IPS-11a (cell line): Measurements from ENCODE around the gene TMEM247.

Experiments used
- H3K4me3 ChIP-seq: one replicate; pipeline ENCODE4 v1.5.1; 2013; ENCODE audit warnings: low read depth, low read length, control low read depth

Gene TMEM247

DNA sequence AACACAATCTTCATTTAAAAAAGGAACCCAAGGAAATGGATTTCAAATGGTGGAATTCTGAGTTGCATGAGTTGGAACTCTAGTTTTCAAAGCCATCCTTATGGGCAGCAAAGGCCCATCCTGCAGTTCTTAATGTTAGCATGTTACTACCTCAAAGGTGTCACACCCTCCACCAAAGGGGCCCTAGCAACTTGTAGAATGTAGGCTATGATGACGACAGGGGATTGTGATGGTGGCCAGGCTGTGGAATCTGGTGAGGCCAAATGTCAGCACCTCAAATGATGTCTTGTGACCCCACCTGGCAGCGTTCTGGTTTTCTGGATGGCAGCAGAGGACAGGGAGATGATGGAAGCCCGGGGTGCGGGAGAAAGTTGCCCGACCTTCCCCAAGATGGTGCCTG, at the start of gene TMEM247:
Gene TMEM247, plus strand, starts transcription at position 301 of the 400 bp plus-strand sequence.
- no peak within 1 kb of the TSS for H3K4me3 ChIP-seq

DNA sequence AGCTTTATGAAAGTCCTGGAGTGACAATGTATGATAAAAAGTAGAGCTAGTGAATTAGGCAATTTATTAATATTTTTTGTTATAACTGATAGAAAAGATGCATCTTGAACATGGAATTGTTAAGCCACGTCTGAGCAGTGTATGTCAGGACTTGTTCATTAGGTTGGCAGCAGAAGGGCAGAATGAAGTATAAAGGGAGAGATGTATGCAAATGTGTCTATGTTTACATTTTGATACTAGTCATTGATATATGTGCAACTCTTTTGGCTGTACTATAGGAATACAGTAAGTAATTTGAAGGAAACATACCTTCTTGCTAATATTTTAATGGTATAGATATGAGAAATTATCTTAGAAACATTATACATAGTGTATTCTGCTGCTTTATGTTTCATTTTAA, 49.0 kb upstream of the TMEM247 start:
- H3K4me3 ChIP-seq = no peak overlapping the region

DNA sequence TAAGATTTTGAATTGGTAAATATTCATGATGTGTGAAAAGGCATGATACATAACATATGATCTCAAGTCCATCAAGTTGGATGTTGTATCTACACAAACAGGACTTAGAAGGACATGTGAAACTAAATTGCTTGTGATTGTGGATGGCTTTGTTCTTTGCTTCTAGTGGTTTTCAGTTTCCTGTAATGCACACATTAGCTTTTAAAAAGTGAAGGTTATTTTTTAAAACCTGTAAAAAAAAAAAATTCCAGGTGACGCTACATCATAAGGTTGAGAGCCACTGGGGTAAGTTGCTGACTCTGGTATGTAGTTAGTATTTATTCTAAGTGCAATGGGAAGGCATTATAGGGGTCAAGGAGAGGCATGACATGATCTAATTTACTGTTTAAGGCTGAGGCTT, 48.4 kb upstream of the TMEM247 start:
- no peak overlapping the region for H3K4me3 ChIP-seq

DNA sequence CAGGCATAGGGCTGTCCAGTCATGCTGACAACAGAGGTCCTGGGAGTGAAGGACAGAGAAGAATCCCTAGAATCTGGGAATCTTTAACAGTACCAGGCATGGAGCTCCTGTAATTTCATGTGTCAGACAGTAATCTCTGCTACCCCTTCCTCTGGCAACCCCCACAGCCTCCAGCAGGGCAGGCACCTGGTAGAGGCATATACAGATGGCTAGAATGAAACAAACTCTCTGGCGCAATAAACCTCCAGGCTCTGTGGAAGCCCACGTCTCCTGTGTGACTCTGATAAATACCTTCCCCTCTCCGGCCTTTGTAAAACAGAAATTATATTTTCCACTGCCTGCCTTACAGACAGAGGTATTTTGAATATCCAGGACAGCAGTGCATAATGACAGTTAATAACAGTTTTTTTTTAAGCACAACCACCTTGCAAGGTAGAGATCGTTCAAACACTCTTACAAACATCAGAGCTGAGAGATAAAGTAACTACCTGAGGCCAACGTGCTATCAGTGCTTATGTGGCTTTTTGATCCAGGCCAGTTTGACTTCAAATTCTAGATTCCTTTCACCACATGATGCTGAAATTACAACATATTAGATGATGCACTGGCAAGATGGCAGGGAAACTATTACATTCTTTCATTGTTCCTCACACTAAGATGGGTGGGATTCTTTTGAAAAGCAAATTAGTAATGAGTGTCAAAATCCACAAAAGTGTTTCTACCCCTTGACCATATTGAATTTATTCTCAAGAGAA, 47.7 kb upstream of the TMEM247 start:
- H3K4me3 ChIP-seq = no peak overlapping the region

DNA sequence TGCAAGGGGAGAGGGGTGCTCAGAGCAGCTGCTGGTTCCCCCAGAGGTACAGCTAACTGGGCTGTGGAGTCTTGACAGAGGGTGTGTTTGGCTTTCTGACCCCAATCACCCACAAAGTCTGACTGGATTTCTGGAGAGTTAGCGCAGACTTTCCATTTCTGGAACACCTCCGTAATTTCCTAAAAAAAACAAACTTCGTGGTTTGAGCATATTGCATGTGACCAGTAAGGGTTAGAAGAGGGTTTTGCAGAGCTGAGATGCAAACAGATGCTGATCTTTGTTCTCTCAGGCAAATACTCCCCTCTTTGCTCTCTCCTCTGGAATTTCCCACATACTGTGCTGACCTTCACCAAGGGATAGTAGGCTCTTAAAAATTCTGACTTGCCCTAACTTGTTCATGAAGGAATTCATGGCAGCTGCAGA, 44.5 kb upstream of the TMEM247 start:
- no peak overlapping the region for H3K4me3 ChIP-seq

DNA sequence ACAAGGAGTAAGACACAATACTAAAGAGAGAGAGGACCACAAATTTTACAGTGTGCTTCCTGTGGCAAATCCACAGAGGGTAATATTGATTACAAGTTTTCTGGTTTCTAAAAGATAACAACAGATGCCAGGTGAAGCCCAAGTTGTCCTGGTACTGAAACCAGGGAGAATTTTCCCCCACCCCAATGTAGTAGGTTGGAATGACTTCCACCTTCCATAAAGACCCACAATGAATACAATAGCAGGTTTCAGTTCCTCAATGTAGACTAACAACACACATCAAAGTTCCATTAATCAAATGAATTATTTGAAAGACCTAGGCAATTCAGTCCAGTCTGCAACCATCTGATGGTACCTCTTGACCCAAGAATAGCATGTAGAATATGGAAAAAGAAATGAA, 44.0 kb upstream of the TMEM247 start:
- H3K4me3 ChIP-seq = no peak overlapping the region

DNA sequence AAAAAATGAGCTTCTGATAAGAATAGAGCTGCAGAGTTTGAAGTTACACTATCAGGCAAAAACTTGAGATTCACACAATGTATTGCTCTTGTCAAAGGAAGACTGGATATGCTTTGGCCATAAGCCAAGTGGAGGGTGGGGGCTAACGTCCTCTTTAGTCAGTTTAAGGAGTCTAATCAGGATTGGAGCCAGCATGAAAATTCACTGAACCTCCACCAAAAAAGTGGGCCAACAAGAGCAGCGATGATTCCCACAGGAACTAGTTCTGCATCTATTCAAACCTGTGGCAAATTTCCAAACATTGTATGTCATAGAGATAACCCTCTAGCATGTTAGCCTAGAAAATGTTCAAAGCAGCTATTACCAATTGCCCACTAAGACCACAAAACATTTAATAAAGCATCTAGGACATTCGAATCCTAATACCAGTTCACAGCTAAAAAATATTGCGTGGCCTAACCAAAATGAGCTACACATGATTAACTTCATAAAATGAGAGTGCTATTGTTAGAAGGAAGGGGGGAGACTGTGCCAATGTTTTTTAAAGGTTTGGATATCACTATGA, 43.5 kb upstream of the TMEM247 start:
- no peak overlapping the region for H3K4me3 ChIP-seq

DNA sequence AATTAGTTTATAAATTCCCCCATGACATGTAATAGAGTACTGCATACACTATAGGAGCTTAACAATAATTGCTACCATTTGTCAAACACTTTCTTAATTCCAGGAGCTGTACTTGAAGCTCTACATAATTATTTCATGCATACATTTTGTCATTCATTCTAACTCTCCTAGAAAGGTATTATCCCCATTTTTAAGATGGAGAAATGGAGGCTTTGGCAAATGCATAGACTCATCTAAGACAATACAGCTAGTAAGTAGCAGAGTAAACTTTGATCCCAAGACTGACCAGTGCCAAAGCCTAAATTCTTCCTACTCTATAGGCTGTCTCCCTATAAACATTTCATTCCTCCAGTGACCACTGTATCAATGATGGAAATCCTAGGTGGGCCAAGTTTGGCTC, 42.6 kb upstream of the TMEM247 start:
- no peak overlapping the region for H3K4me3 ChIP-seq

DNA sequence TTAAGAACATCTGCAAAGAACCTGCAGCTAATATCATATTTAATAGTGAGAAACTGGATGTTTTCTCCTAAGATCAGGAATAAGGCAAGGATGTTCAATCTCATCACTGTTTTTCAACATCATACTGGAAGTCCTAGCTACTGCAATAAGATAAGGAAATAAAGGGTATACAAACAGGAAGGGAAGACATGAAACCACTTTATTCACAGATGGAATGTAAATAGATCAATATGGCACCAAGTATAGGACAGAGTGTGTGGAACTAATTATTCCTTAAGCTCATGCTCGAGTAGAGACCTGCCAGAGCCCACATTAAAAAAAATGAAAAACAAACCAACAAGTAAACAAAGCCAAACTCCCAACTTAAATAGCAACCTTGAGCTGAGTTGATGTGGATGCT, 41.3 kb upstream of the TMEM247 start:
- no peak overlapping the region for H3K4me3 ChIP-seq

DNA sequence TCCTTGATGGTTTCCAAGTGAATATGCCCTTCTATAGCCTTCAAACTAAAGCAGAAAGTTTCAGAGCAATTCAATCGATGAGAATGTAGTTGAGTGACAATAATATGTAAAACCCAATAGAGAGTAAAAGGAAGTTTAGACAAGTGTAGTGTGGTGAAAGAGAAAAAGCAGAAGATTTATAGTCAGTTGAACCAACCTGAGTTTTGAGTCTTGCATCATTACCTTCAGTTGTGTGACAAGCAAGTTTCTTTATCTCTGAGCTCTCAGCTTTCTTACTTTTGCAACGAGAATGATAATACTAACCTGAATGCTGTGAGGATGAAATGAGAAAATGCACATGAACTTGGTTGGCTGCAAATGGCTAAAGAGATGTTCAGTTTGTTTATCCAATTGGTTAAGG, 40.6 kb upstream of the TMEM247 start:
- H3K4me3 ChIP-seq = no peak overlapping the region

DNA sequence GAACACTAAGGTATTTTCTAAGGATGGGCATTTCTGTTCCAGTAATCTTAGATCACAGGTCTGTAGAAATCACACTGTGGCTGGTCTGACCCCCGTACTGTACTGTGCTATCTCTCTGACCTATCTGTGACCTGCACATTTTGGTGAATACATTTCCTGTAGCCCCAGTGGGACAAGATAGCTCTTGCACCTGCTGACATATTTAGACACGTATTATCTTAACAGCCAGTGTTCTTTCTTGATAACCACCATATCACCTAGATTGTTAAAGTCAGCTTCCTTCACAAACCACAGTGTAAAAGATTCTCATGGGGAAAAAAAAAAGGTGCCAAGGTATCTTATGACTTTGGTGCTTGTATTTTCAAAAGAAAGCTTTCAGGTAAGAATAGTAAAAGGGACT, 39.8 kb upstream of the TMEM247 start:
- H3K4me3 ChIP-seq = no peak overlapping the region

DNA sequence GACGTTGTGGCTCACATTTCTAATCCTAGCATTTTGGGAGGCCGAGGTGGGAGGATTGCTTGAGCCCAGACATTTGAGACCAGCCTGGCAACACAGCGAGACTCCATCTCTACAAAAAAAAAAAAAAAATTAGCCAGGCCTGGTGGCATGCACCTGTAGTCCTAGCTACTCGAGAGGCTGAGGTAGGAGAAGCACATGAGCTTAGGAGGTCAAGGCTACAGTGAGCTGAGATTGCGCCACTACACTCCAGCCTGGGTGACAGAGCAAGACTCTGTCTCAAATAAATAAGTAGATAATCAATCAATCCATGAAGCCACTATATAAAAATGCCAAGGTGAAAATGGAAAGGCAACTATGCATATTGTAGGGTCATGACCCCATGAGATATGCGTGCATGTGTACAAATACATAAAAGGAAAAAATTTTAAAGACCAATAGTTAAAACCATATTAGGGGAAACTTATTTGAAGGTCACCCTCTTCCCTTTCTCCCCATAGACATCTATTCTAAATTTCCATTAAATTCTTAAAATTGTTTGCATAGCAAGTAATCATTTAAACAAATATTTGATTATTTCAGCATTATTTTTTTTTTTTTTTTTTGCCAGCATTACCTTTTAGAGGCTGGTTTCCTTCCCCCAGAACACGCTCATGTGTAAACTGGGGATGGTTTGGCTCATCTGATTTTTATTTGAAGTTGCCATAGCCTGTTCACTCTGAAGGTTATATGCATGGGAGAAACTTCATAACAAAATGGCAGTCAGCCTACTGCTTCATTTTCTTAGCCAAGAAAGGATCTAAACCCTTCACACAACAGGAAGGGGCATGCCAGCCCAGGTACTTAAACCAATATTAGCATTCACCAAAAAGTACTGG, 37.3 kb upstream of the TMEM247 start:
- no peak overlapping the region for H3K4me3 ChIP-seq

DNA sequence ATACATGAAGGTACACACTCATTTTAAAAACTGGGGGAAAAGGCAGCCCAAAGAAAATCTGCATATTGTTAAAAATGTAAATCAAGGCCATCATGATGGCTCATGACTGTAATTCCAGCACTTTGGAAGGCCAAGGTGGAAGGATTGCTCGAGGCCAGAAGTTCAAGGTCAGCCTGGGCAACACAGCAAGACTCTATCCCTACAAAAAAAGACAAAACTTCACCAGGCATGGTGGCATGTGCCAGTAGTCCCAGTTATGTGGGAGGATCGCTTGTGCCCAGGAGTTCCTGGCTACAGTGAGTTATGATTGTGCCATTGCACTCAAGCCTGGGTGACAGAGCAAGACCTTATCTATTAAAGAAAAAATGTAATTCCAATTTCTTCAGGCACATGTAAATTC, 34.6 kb upstream of the TMEM247 start:
- no peak overlapping the region for H3K4me3 ChIP-seq

DNA sequence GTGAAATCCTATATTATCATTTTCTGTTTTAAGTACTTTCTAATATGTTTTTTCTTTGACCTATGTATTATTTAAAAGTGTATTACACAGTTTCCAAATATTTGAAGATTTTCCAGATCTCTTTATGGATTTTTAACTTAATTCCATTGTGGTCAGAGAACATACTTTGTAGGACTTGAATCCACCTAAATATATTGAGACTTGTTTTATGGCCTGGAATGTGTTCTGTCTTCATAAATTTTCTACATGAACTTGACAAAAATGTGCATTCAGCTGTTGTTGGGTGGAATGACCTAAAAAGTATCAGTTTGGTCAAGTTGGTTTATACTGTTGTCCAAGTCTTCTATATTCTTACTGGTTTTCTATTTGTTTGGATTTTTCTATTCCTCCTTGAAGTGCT, 33.8 kb upstream of the TMEM247 start:
- no peak overlapping the region for H3K4me3 ChIP-seq

DNA sequence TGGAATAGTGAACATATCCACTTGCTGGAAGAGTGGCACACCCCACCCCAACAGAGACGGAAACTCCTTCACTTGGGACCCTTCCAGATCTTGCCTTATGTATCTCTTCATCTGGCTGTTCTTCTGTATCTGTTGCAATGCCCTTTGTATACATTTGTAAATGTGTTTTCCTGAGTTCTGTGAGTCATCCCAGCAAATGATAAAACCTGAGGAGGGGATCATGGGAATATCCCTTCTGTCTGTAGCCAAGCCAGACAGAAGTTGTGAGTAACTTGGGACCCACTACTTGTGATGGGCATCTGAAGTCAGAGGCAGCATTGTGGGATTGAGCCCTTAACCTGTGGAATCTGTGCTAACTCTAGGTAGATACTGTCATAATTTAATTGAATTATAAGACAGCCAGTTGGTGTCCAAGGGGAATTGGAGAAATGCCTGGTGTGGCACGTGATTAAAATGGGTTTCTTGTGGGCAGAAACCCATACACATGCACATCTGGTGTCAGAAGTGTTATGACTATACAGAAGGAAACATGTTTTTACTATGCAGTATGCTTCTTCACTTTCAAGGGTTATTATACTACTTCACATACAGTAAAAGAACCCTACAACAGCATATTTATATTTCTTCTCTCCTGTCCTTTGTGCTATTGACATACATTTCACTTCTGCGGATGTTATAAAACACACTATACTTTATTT, 32.3 kb upstream of the TMEM247 start:
- H3K4me3 ChIP-seq = no peak overlapping the region

DNA sequence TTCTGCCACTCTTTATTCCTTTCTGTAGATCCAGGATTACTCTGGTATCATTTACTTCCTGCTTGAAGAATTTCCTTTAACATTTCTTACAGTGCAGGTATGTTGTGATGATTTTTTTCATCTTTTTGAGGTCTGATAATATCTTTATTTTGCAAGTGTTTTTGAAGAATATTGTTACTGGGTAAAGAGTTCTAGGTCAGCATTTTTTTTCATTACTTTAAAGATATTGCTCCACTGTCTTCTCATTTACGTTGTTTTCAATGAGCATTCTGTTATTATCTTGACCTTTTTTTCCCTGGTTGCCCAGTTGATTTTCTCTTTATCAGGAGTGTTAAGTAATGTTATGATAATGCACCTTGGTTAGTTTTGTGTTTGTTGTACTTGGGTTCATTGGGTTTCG, 31.7 kb upstream of the TMEM247 start:
- no peak overlapping the region for H3K4me3 ChIP-seq

DNA sequence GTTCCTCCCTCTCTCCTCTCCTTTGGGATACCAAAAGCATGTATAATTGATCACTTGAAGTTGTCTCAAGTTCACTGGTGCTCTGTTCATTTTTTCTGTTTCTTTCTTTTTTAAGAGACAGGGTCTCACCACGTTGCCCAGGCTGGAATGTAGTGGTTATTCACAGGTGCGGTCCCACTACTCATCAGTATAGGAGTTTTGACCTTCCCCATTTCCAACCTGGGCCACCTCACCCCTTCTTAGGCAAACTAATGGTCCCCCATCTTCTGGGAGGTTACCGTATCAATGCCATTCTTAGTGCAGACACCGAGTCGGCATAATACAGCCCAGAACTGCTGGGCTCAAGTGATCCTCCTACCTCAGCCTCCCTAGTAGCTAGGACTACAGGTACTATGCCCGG, 31.3 kb upstream of the TMEM247 start:
- H3K4me3 ChIP-seq = no peak overlapping the region

DNA sequence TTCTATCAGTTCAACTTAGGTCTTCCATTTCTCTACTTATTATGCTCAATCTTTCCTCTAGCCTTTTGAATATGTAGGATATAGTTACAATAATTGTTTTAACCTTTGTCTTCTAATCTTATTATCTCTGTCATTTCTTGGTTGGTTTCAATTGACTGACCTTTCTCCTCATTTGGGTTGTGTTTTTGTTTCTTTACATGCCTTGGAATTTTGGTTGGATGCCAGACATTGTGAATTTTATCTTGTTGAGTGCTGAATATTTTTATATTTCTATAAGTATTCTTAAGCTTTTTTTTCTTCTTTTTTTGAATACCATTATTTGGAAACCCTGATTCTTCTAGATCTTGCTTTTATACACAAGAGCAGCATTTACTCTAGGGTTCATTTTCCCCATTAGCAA, 30.7 kb upstream of the TMEM247 start:
- no peak overlapping the region for H3K4me3 ChIP-seq

DNA sequence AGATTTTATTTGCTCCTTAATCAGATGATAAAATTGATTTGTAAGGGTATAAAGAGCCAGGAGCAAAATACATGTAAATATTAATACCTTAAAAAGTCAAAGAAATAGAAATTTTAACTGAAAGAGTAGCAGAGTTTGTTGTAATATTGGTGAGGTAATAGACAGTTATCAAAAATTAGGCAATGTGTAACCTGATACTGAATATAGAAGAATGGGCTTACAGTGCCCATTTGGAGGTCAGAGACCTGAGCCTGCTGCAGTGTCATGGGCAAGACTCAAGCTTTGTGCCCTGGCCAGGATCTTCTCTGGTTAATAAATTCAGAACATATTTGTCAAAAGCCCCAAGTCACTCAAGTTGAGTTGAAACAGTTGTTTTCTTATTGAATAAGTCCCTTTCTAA, 29.7 kb upstream of the TMEM247 start:
- H3K4me3 ChIP-seq = no peak overlapping the region

DNA sequence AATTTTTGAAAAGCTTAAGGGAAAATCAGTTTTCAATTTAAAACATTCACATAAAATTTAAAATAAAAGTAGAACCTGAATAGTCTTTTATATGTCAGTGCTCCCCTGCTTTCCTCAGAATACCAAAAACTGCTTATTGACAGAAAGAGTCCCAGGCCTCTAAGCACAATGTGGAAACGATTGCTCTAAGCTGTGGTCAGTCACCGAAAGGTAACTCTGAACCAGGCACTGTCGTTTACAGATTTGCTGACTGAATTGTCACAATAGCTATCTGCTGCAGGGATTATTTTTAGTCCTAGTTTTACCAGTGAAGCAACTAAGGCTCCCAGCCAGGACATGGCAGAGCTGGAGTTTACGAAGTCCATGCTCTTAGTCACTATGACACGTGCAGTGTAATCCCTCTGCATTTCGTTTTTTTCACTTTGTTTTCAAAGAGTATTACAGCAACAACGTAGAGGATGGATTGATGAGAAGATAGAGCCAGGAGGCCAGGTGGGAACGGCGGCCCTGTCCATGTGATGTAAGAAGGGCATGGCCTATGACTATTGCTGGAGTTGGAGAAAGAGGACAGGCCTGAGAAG, 28.1 kb upstream of the TMEM247 start:
- no peak overlapping the region for H3K4me3 ChIP-seq

DNA sequence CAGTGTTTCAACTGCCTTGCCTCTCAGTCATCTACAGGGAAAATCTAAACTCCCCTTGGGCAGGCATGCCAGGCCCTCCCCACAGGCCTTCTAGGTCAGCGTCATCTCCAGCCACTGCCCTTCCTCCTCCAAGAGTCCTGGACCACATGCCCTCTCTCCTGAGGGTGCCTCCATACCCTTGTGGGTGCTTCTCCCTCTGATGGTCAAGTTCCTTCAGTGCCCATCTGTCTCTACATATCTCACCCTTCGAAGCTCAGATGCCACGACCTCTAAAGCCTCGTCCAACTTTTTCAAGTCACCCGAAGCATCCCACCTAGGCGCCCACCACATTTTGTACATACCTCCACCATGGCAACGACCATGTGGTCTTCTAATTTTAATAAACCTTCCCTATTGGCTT, 22.6 kb upstream of the TMEM247 start:
- no peak overlapping the region for H3K4me3 ChIP-seq
